Transverse colon (tissue), 4 donors: Measurements from ENCODE around the gene KAT7. TPM values are rescaled to one million over a fixed set of nuclear protein-coding genes. Genes with fewer than 3 reads are reported as not detected.

ENCODE experiments used
- DNase-seq: peaks from one replicate; pipeline ENCODE4 v3.0.0-alpha.2; 2019
- H3K27ac ChIP-seq, 4 donors: fragments of 200-600 bp; sonication (generic); 2 replicates each; pipeline ENCODE4 v1.5.1; 2016 to 2018; ENCODE audit warnings: inconsistent platforms in 4 of 4
- H3K27me3 ChIP-seq: fragments of 200-600 bp; sonication (generic); 2 replicates; pipeline ENCODE4 v1.5.1; 2017; ENCODE audit warnings: inconsistent platforms
- H3K36me3 ChIP-seq, 4 donors: fragments of 200-600 bp; sonication (generic); 2 replicates each; pipeline ENCODE4 v1.5.1; 2017 to 2019; ENCODE audit warnings: inconsistent platforms in 4 of 4
- H3K4me1 ChIP-seq, 4 donors: fragments of 200-600 bp; sonication (generic); 2 replicates each; pipeline ENCODE4 v1.5.1; 2017 to 2020; ENCODE audit warnings: inconsistent platforms in 4 of 4
- H3K4me3 ChIP-seq, 4 donors: fragments of 200-600 bp; sonication (generic); 1 replicate in 1 of 4; 2 replicates in 3 of 4; pipeline versions ENCODE4 v1.5.1 to v1.6.1; 2017 to 2019; ENCODE audit warnings: inconsistent platforms in 4 of 4
- H3K9me3 ChIP-seq, 2 donors: fragments of 200-600 bp; sonication (generic); 2 replicates each; pipeline ENCODE4 v1.5.1; 2017 to 2019; ENCODE audit warnings: inconsistent platforms in 2 of 2
- EP300 ChIP-seq: sonication (generic); formaldehyde crosslinking; IDR thresholded peaks from one replicate; pipeline ENCODE4 v1.6.1; 2017; ENCODE audit warnings: antibody characterized with exemption, low read depth
- POLR2A ChIP-seq: fragments of 450-650 bp; IDR thresholded peaks from one replicate; pipeline ENCODE4 v1.6.1; 2016; ENCODE audit warnings: antibody characterized with exemption, mild to moderate bottlenecking, moderate library complexity
- POLR2AphosphoS5 ChIP-seq, 3 donors: sonication (generic); formaldehyde crosslinking; IDR thresholded peaks; one replicate each; pipeline ENCODE4 v1.6.1; 2016; ENCODE audit warnings: antibody characterized with exemption in 3 of 3
- WGBS, 2 donors: methylation state at CpG; one replicate each; pipeline ENCODE4 v1.1.5; 2018; ENCODE audit warnings: low coverage in 1 of 2; 5-methylcytosine and 5-hydroxymethylcytosine counted together
- in situ Hi-C, 4 donors: fragments of 200-750 bp; cut with MboI; loops; one replicate each; pipeline versions ENCODE4 v1.15.0 to v1.15.1; 2017; ENCODE audit warnings: low sequenced_read_pairs in 3 of 4, low pct_ligation_motif_present in 1 of 4, low pct_unique_long_range_greater_than_20kb in 1 of 4
- intact Hi-C: fragments of 100-400 bp; cut with DNase I; formaldehyde crosslinking; loops from one replicate; pipeline ENCODE4 v1.15.1; 2023; ENCODE audit warnings: low total_unique reads
- total RNA-seq, 4 donors: library from RNA; depleted of rRNA; stranded (reverse); fragments of >200 nt; gene quantifications; one replicate each; pipeline ENCODE4 v1.1.0, GENCODE V29; 2016
- TF ChIP-seq, protein P1 (sequence below), 5 experiments: fragments of 200-600 bp in 3 of 5; fragments of 450-650 bp in 2 of 5; sonication (generic) in 3 of 5; IDR thresholded peaks; 1 replicate in 2 of 5; 2 replicates in 3 of 5; pipeline ENCODE4 v1.5.1; 2016 to 2017; ENCODE audit warnings: antibody characterized with exemption in 5 of 5, inconsistent platforms in 3 of 5, mild to moderate bottlenecking in 2 of 5, moderate library complexity in 1 of 5

KAT7 gene
- total RNA-seq, 4 donors from 2014 or later: 21.3 to 54.2 (median 32.8) TPM

DNA sequence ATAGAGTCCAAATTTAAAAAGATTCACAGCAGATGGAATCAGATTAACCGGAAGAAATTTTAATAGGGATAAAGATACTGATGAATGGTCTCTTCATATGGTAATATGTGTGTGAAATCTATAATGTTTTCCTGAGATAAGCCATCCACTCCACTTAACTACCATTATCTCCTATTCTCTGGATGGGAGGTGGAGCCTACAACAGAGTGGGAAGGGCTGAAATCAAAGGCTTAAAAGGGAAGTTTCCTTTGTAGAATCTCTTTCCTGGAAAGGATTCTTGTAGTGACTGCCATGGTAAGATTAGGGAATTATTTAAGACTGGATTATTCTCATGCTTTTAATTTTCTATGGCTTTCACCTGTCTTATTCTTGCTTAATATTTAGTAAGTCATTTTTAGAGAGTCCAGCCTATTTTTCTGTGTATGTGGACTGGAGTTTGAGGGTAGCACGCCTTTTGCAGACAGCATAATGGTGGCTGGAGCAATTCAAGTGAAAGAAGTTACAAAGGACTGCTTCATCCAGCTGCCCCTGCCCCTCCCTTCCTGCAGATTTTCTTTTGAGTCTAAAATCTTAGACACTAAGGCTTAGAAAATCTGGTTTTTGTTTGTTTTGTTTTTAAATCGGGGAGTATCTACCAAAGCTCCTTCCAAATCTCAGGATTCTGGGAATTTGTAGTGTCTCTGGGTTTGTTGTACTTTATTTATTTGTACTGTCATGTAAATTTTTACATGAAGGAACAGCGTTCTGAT, 26.5 kb downstream of the KAT7 start:
- H3K36me3 ChIP-seq: peaks cover 0 to 72% (median 26%) of the 10 kb centered on the region in 4 donors
- in situ Hi-C loops: no loop called here
- 74 to 81% methylated on average over 4 of the region's 4 CpGs for WGBS, 2 donors
- no peaks in the 10 kb centered on the region for H3K9me3 ChIP-seq
- TF ChIP-seq POLR2AphosphoS5 (IDR thresholded peaks at IDR 0.05) (no peak), POLR2A (no peak), EP300 (no peak)
- TF ChIP-seq, protein P1, sequence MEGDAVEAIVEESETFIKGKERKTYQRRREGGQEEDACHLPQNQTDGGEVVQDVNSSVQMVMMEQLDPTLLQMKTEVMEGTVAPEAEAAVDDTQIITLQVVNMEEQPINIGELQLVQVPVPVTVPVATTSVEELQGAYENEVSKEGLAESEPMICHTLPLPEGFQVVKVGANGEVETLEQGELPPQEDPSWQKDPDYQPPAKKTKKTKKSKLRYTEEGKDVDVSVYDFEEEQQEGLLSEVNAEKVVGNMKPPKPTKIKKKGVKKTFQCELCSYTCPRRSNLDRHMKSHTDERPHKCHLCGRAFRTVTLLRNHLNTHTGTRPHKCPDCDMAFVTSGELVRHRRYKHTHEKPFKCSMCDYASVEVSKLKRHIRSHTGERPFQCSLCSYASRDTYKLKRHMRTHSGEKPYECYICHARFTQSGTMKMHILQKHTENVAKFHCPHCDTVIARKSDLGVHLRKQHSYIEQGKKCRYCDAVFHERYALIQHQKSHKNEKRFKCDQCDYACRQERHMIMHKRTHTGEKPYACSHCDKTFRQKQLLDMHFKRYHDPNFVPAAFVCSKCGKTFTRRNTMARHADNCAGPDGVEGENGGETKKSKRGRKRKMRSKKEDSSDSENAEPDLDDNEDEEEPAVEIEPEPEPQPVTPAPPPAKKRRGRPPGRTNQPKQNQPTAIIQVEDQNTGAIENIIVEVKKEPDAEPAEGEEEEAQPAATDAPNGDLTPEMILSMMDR (IDR thresholded peaks at IDR 0.05): no peak
- no peaks in the 10 kb centered on the region for H3K27me3 ChIP-seq
- H3K4me1 ChIP-seq: peaks cover 0 to 16% (median 2%) of the 10 kb centered on the region in 4 donors
- DNase-seq: no peak
- H3K27ac ChIP-seq: peak overlapping the region in 1 of 4 donors; percentile 12
- intact Hi-C loops: no loop called here
- H3K4me3 ChIP-seq: no peak overlapping the region

DNA sequence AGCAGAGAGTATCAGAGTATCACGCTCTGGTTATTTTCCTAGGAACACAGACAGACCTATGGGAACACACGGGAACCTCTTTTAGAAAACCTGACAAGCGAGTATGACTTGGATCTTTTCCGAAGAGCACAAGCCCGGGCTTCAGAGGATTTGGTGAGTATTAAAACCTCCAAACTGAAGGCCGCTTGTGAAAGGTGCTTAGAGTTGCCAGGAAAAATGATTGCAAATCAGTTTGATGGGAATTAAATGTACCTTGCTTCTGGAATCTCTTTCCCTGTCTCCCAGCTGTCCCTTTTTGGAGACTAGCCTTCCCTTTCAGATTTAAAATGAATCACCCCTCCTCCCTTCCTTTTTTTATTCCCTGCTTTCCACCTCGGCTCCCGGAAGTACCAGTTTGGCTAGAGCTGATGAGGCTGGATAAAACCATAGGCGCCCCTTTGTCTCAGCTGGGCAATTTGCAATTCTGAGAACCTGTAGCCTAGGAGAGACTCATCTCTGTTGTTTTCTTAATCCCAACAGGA, 27.3 kb downstream of the KAT7 start:
- Histone ChIP-seq H3K27ac (peak overlapping the region in 1 of 4 donors; percentile 12), H3K36me3 (peaks cover 0 to 67% (median 21%) of the 10 kb centered on the region in 4 donors), H3K4me1 (peaks cover 0 to 17% (median 2%) of the 10 kb centered on the region in 4 donors), H3K9me3 (no peaks in the 10 kb centered on the region), H3K4me3 (no peak overlapping the region), H3K27me3 (no peaks in the 10 kb centered on the region)
- 62 to 75% methylated on average over 9 of the region's 9 CpGs for WGBS, 2 donors
- TF ChIP-seq POLR2AphosphoS5 (IDR thresholded peaks at IDR 0.05) (no peak), POLR2A (no peak), EP300 (no peak)
- TF ChIP-seq, protein P1 (IDR thresholded peaks at IDR 0.05): no peak
- intact Hi-C loops: no loop called here
- no peak for DNase-seq
- in situ Hi-C loops: no loop called here

- TF ChIP-seq, protein P1 (IDR thresholded peaks at IDR 0.05): no peak
- TF ChIP-seq POLR2AphosphoS5 (IDR thresholded peaks at IDR 0.05): no peak
- TF ChIP-seq EP300: no peak
- TF ChIP-seq POLR2A: no peak
- Histone ChIP-seq H3K36me3 (peaks cover 0 to 58% (median 20%) of the 10 kb centered on the region in 4 donors), H3K4me1 (peaks cover 3 to 34% (median 12%) of the 10 kb centered on the region in 4 donors), H3K4me3 (no peak overlapping the region), H3K9me3 (no peaks in the 10 kb centered on the region), H3K27me3 (no peaks in the 10 kb centered on the region), H3K27ac (no peak overlapping the region)
- WGBS, 2 donors: 91 to 96% methylated on average over 4 of the region's 4 CpGs
- intact Hi-C loops (no loop called here), in situ Hi-C loops (no loop called here)
- DNase-seq: no peak
Observed at GRCh38 chr17:49817993-49818392, 29.5 kb downstream of the KAT7 start.

DNA sequence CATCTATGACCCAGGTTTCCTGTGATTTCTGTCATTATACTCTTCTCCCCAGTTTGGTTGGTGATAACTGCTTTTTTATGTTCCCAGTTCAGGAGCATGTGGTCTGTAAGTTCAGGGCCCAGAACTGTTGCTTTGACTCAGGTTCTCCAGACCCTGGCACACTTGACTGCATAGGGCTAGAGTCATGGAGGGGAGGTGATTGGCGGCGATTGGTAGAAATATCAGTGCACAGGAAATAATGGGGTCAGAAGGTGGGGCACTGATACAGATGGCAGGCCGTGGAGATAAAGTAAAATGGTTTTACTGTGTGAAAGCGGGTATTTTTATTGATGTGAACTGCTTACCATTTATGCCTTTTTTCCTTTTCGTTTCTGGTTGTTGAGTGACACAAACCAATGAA, 30.7 kb downstream of the KAT7 start:
- no peak for DNase-seq
- Histone ChIP-seq H3K27me3 (no peaks in the 10 kb centered on the region), H3K4me1 (peaks cover 3 to 41% (median 17%) of the 10 kb centered on the region in 4 donors), H3K27ac (no peak overlapping the region), H3K4me3 (no peak overlapping the region), H3K36me3 (peaks cover 0 to 54% (median 21%) of the 10 kb centered on the region in 4 donors), H3K9me3 (no peaks in the 10 kb centered on the region)
- intact Hi-C loops (no loop called here), in situ Hi-C loops (no loop called here)
- 85 to 88% methylated on average over 5 of the region's 5 CpGs for WGBS, 2 donors
- TF ChIP-seq POLR2A (no peak), POLR2AphosphoS5 (IDR thresholded peaks at IDR 0.05) (no peak), EP300 (no peak)
- TF ChIP-seq, protein P1 (IDR thresholded peaks at IDR 0.05): no peak
